NCI-H1930 (cell line): ENCODE measurements around the gene ZFAND6.
"Not testable (repeated sequence)": the region's sequence is repeated elsewhere in the genome, so short reads cannot be mapped to it uniquely, and the experiment has no call there.

Source experiments
- DNase-seq, 2 experiments: peaks; one replicate each; lab custom pipeline; 2025; lab: John Stamatoyannopoulos, UW

Gene ZFAND6

GRCh38 chr15:80151576-80151975, 92.1 kb downstream of the ZFAND6 start:
- no peak for DNase-seq

- peak; percentile 39 to 66 for DNase-seq
Observed at GRCh38 chr15:80152180-80152895, 92.9 kb downstream of the ZFAND6 start.

GRCh38 chr15:80152896-80153876, 93.7 kb downstream of the ZFAND6 start, which contains the start of gene FAH:
Gene FAH (plus strand): TSS chr15:80152999. CDS start chr15:80153055, 56 bp downstream.
- DNase-seq, result no peak

- no peak for DNase-seq
Observed at GRCh38 chr15:80153900-80154299, 94.4 kb downstream of the ZFAND6 start.

GRCh38 chr15:80154336-80154735, 94.9 kb downstream of the ZFAND6 start:
- DNase-seq, result no peak

GRCh38 chr15:80155001-80155377, 95.5 kb downstream of the ZFAND6 start:
- DNase-seq, result no peak

- DNase-seq, result not testable (repeated sequence)
Observed at GRCh38 chr15:80155378-80156175, 96.1 kb downstream of the ZFAND6 start.

GRCh38 chr15:80156176-80156720, 96.8 kb downstream of the ZFAND6 start:
- DNase-seq, result no peak

- DNase-seq, result no peak
Observed at GRCh38 chr15:80157215-80157614, 97.7 kb downstream of the ZFAND6 start.

GRCh38 chr15:80159301-80159700, 99.8 kb downstream of the ZFAND6 start:
- DNase-seq, result no peak

- no peak for DNase-seq
Observed at GRCh38 chr15:80159811-80160569, 100.5 kb downstream of the ZFAND6 start.

GRCh38 chr15:80160570-80161156, 101.2 kb downstream of the ZFAND6 start:
- DNase-seq, result no peak

GRCh38 chr15:80161468-80162016, 102.1 kb downstream of the ZFAND6 start:
- no peak for DNase-seq

GRCh38 chr15:80162059-80162554, 102.6 kb downstream of the ZFAND6 start:
- DNase-seq, result no peak

GRCh38 chr15:80163217-80163616, 103.7 kb downstream of the ZFAND6 start:
- no peak for DNase-seq

GRCh38 chr15:80163897-80164296, 104.4 kb downstream of the ZFAND6 start:
- DNase-seq, result no peak

GRCh38 chr15:80167936-80168335, 108.5 kb downstream of the ZFAND6 start:
- no peak for DNase-seq

- no peak for DNase-seq
Observed at GRCh38 chr15:80168421-80168820, 108.9 kb downstream of the ZFAND6 start.

- no peak for DNase-seq
Observed at GRCh38 chr15:80169768-80170357, 110.4 kb downstream of the ZFAND6 start.

GRCh38 chr15:80170596-80170995, 111.1 kb downstream of the ZFAND6 start:
- DNase-seq, result no peak
